Activated CD4-positive, alpha-beta T cell treated with anti-CD3 and anti-CD28 coated beads, Interleukin-2, amount 50 U/mL, for 24 hours (primary cell): ENCODE data around the gene VPS35L.

ENCODE experiments used
- DNase-seq, 2 donors: peaks; one replicate each; pipeline ENCODE4 v3.0.0-alpha.2; 2020; ENCODE audit warnings: low read depth in 1 of 2, low spot score in 1 of 2

VPS35L gene

DNA sequence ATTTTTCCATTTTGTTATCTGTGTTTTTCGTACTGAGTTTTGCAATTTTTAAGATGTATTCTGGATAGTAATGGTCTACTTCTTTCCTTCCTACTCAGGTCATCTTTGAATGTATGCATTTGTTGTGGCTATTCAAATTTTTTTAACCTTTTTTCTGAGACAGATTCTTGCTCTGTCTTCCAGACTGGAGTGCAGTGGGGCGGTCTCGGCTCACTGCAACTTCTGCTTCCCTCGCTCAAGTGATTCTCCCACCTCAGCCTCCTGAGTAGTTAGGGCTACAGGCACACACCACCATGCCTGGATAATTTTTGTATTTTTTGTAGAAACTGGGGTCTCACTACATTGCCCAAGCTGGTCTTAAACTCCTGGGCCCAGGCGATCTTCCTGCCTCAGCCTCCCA is 33.6 kb downstream of the VPS35L start:
- no peak for DNase-seq

DNA sequence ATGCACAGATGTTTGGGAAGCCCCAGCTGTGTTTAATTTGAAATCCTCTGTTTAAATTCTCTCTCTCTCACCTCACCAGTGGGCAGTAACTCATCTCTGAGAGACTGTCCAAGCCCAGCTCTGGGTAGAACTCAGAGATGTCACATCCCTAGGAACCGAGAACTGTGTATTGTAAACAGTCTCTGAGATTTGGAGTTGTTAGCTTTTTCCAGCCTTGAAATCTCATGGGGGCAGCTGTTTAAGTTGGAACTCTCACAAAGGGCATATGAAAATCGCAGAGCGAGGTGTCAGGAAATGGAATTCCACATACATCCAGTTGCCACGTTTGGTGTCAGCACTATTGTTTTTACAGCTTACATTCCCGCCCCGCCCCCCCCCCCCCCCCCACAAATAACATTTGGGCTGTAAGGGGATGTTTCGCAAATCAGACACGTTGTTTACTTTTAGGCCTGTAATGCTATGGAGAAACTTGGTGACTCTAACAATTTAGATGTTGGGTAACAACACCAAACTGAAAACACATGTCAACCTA is 34.3 kb downstream of the VPS35L start:
- DNase-seq, result no peak

DNA sequence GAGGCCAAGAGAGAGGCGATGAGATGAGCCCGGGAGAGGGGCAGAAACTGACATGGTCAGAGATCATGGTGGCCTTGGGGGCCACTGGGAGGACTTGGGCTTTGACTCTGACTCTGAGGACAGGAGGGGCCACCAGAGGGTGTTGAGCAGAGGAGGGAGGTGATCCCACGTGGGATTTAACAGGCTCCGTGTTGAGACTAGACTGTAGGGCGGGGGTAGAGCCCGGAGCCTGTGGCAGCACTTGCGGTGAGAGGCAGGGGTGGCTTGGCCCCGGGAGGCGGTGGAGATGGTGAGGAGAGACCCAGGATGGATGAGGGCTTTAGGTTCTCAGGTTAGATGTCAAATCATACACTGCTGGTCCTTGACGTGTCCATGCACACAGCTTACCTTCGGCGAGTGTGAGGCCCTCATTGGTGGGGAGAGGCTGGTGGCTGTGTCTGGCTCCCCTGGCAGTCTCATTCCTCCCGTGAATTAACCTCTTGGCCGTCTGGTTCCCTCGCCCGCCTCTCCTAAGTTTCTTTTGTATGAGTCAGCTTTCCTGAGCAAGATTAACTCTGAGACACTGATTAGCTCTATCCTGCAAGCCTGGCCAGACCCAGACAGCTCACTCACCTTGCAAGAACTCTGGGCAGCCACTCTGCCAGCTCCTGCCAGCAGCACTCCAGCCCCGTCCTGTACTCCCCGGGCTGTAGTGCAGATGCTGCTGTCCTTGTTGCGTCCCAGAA is 39.7 kb downstream of the VPS35L start:
- no peak for DNase-seq

DNA sequence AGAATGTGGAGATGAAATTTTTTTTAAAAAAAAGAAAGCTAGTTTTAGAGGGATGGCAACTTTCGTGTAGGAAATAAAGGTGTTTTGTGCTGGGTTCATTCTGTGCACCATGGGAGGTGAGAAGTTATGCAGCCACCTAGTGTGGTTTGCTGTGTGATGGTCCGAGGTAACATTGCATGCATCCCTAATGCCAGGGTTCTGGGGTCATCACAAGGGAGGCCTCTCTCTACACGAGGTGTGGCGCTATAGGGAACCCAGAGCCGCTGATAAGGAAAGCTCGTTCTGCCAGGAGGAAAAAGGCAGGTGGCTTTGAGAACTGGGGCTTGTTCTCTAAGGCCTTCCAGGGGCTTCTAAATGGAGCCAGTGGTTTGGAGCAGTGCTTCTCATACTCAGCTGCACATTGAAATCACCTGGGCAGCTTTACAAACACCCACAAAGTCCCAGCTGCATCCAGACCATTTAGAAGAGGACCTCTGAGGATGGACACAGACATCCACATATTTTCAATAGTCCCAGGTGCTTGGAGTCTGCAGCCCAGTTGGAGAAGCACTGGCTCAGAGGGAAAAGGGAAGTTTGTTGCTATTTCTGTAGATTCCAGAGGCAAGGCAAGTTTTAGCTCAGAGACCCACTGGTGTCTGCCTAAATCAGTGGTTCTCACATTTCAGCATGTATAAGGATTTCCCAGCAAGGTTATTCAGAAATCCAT is 43.5 kb downstream of the VPS35L start:
- no peak for DNase-seq

DNA sequence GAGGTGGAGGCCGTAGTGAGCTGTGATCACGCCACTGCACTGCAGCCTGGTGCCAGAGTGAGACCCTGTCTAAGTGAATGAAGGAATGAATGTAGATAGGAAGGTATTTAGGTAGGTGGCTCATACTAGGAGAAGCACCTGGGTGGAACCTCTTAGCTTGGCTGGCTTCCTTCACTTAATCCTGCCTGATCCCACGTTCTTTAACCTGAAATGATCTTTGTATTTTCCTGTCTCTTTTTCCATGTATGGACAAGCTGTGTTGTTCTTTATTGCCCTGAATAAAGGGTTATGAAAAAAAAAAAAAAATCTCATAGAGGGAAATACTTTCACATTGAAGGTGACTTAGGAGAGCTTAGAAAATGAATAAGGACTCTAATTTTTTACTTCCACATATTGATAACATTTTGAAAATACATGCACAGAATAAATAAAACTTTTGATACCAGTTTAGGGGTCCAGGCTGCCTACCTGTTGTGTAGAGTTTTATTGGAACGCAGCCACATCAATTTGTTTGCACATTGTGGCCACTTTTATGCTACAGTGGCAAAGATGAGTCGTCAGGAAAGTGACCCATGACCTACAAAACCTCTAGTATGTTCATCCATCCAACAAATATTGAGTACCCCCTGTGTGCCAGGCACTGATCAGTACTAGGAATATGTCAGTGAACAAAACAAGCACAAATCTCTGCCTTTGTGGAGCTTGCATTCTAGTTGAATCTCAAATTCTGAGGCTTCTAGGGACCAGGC is 44.6 kb downstream of the VPS35L start:
- DNase-seq, result no peak

DNA sequence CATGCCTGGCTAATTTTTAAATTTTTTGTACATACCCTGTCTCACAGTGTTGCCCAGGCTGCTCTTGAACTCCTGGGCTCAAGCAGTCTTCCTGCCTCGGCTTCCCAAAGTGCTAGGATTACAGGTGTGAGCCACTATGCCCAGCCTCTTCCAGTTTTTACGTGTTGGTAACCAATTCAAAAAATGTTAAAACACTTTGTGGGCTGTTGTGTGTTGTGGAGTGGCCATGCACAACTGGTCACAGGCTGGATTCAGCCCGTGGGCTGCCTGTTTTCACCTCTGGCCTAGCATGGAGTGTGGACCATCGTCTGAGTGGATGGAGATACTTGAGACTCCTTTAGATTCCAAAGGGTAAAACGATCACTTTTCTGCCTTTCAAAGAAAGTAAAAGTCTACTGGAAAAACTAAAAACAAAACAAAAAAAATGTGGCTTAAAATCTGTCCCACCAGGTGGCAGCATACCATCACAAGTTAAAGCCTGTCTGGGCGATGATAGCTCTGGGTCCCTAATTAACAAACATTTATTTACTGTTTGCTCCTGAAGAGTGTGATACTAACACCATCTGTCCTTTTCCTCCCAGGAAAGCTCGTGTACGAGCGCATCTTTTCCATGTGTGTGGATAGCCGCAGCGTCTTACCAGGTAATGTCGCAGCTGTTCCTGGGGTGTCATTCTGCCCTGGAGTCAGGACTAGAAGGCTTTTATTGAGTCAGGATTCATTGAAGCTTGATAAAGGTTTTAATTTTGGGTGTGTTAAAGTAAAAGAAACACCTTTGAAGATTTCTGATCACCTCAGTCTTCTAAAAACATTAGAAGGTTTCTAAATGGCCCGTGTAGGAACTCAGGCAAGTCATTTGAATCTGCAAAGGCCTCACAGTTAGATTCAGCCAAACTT is 45.8 kb downstream of the VPS35L start:
- DNase-seq, result no peak

DNA sequence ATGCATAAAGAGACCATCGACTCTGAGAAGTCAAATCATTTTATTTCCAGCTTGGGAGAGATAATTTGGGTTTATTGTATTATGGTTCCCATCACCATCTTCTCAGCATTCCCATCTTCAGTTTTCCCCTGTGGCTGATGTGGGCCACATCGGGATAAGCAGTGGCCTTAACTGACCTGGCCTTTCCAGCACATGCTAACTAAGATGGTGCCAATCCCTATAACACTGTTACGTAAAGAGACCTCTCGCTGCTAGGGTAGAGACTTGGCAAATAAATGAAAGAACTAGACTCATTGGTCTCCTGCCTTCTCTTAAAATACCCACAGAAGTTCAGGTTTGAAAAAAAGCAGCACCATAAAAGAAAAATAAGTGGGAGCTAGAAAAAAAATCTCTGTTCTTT is 49.4 kb downstream of the VPS35L start:
- DNase-seq, result no peak

DNA sequence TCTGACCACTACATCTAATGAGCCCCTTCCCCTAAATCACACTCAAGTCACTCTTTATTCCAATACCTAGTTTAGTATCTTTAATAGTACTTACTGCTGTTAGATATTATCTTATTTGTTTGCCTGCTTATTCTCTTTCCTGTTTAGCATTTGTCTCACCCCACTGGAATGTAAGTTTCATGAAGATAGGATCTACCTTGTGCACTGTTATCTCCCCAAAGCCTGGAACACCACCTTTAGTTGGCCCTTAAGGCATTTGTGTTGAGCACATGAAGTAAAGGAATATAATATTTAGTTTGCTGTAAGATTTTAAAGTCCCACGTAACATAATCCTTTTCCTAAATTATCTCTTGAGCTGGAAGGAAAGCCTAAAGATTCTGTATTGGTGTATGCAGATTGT is 50.2 kb downstream of the VPS35L start:
- DNase-seq, result no peak

DNA sequence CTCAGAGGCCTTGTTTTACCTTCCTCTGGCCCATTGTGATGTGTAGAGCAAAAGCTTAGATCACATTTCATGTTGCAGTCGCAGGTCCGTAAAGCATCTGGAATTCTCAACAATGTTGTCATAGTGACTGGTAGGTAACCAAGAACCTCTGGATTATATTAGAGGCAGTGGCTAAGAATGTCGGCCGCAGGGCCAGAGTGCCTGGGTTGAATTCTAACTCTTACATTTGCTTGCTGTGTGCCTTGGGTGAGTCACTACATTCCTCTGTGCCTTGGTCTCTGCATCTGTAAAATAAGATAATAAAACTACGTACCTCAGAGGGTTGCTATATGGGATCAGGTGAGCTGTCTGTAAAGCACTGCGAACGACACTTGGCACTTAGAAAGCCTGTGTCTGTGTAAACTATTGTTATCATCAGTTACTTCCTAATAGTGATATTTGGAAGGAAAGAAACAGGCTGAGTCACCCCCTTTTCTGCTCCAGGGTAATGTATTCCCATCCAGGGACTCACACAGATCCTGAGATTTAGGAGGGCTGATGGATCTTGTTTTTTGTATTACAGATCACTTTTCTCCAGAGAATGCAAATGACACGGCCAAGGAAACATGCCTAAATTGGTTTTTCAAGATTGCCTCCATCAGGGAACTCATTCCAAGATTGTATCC is 52.2 kb downstream of the VPS35L start:
- no peak for DNase-seq

DNA sequence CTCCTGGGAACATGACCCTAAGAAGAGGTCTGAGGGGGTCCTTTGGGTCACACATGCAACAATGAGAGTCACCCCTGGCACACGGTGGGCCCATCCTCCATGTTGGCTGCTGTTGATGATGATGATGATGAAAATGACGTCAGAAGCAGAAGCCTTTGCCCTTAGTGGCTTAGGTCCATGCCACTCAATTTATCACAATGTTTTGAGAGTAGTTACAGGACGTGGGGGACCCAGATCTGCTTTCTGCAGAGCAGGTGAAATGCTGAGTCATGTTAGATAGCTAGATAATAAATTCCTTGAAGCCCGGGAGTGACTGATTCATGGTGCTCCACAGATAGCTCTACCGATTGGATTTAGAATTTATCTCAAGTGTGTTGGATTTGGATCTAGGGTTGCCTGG is 53.9 kb downstream of the VPS35L start:
- DNase-seq, result no peak

DNA sequence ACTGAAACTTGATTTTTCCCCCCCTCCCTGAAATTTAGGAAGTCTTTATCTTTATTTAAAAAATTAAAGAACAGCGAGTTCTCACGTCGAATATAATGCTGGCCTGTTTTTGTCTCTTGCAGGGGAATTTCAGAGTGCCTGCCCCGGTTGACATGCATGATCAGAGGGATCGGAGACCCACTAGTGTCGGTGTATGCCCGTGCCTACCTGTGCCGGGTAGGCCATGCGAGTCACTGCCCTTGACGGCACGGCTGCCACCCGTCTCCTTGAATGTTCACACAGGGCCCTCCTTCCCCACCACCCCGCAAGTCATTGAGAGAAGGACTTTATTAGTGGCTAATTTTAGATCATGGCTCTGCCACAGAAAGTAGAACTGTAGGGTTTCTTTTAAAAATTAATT is 54.7 kb downstream of the VPS35L start:
- DNase-seq, result no peak

DNA sequence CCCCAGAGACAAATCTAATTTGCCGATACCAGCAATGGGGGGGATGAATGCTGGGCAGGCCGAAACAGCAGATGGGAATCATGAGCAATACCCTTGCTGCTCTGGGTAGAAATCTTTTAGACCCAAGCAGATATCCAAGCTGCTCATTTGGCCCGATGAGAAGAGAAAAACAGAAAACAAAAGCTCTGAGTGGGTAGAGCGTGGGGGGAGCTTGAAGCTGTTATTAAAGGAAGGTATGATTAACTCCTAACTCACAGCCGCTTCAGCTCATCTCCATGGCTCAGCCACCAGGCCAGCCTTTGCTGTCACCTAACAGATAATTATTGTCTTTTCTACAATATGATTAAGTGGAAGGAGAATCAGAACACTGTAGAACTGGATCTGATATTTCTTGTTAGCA is 58.3 kb downstream of the VPS35L start:
- DNase-seq, result no peak

DNA sequence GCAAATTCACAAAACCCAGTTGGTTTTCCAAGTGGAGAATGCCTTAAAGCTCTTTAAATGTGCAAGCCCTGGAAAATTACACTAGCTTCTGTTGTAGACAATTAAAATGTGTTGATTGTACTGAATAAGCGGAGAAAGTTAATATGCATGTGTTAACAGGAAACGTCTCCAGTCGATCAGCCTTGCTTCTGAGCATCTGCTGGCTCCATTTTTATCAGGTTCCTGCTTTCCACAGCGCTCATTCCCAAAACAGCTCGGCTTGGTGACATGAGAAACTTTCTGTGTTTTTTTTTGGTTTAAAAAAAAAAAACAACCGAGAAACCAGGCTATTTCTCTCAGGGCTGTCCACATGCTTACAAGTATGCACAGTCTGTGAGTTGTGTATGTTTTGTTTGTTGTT is 60.7 kb downstream of the VPS35L start:
- DNase-seq, result no peak

DNA sequence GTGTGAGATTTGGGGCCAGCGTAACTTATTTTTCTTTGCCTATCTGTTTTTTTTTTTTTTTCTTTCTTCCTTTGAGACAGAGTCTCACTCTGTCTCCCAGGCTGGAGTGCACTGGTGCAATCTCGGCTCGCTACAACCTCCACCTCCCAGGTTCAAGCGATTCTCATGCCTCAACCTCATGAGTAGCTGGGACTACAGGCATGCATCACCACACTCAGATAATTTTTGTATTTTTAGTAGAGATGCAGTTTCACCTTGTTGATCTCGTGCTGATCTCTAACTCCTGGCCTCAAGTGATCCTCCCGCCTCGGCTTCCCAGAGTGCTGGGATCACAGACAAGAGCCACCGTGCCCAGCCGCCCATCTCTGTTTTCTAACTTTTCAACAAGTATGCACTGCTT is 63.4 kb downstream of the VPS35L start:
- no peak for DNase-seq

DNA sequence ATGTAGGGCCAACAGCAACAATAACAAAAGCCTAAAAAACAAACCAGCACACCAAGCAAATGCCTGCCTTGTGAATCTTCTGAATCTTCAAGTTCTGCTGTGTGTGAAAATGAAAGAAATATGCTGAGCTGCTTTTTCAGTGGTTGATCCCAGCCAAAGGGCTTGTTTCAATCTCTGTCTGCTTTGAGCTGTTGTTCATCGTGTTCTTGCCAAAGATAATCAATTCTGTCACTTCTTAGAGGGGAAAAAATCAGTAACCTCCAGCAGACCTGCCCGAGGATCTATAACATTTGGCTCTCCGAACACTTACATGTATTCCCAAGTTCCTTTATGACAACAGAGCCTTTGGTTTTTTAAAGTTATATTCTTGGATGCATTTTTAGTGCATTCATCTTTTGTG is 65.9 kb downstream of the VPS35L start:
- no peak for DNase-seq

DNA sequence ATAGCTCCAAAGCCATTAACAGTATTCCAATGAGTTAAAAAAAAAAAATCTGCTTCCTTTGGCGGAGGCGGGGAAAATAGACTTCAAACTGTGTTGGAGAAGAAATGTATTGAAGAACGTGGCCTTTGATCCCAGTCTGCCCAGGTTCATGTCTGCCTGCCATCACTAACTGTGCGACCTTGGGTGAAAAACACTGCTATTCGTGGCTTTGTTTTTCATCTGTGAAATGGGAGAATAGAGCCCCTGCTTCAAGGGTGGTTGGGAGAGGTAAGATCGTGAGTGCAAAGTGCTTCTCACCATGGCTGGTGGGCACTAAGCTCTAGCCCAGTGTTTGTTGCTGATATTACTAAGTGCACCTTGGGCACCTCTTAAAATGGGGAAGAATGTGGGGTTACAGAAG is 69.5 kb downstream of the VPS35L start:
- no peak for DNase-seq

DNA sequence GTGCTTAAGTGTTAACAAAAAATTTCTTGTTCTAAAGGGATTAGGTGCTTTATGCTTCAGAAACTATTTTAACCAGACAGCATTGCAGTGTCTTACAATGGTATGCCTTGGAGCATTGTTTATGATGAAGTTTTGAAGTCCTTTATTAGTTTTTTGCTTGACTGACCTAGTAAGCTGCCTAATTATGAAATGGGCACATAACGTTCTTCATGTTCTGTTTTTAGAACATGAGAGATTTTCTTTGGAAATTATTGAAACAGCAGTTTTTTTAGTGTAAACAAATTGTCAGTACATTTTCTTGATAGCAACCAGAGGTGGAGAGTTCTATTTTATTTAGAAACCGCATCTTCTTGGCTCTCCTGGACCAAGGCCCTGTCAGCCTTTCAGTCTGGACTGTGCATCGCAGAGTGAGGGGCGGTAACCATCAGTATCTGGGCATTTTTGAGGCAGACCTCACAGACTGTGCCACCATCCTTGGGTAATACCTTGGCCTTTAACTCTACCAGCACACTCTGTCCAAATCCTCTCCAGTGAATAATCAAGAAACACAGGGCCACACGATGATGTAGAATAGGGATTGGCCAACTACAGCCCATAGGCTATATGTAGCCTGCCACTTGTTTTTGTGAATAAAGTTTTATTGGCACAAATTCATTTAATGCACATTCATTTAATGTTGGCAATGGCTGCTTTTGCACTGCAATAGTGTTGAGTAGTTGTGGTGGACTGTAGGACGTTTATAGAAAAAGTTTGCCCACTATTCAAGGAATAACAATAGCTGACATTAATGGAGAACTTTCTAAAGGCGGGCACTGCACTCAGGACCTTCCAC is 81.1 kb downstream of the VPS35L start:
- no peak for DNase-seq

DNA sequence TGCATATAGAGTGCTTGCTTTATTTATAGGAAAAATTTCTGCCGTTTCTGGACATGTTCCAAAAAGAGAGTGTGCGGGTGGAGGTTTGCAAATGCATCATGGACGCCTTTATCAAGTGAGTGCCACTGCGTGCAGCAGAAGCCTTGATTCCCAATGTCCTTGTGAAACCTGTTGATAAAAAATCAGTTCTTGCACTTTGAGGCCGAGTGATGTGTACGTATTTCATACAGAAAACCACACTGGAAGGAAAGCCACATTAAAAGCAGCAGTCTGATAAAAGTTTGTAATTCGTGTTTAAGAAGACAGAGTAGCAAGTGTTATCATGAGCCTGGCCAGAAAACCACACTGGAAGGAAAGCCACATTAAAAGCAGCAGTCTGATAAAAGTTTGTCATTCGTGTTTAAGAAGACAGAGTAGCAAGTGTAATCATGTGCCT is 84.5 kb downstream of the VPS35L start:
- no peak for DNase-seq

DNA sequence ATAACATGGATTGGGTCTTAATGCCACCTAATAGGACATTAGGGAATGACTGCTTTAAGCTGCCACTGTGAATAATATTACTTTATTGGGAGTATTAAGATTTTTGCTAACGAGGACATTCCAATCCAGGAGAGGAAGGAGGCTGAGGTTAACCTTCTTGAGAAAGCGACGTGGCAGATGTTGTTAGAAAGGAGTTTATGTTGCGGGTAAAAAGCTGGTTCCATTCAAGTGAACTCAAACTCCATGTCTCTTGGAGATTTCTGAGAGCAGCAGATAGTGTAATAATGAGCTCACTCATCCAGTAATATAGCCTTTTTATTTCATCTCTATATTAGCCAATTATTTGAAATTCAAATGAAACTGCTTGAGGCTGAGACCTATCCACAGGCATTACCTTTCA is 87.0 kb downstream of the VPS35L start:
- no peak for DNase-seq

DNA sequence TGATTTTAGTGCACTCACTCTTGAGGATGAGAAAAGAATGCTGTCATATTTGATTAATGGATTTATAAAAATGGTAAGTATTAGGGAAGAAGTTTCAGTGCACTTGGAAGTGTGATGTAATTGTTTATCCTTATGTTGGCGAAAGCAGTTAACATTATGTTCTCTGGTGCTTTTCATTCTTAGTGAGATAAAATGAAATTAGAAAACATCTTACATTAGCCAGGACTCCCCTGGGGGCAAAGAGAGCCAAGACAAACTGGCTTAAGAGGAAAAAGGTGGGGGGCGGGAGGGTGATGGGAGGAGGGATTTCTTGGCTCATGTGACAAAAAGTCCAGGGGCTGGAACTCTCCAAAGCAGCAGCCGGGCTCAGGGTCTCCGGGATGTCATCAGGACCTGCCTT is 89.4 kb downstream of the VPS35L start:
- DNase-seq, result no peak
